GM12872 (cell line): ENCODE results near the gene CAPN14.

Experiments used
- CTCF ChIP-seq: IDR thresholded peaks from 3 replicates; pipeline ENCODE4 v1.5.1; 2011; ENCODE audit warnings: low read depth, mild to moderate bottlenecking, low read length, moderate library complexity; ENCODE audit not compliant: insufficient read depth

CAPN14 gene

GRCh38 chr2:31230751-31231150 lies 13.4 kb upstream of the CAPN14 start:
- no peak for TF ChIP-seq CTCF

- TF ChIP-seq CTCF: no peak
Measured at GRCh38 chr2:31228717-31229116, 11.4 kb upstream of the CAPN14 start.

GRCh38 chr2:31227711-31228125 lies 10.4 kb upstream of the CAPN14 start:
- TF ChIP-seq CTCF: no peak

- TF ChIP-seq CTCF: no peak
Measured at GRCh38 chr2:31227110-31227509, 9.8 kb upstream of the CAPN14 start.

- no peak for TF ChIP-seq CTCF
Measured at GRCh38 chr2:31226266-31226665, 9.0 kb upstream of the CAPN14 start.

GRCh38 chr2:31223749-31224148 lies 6.4 kb upstream of the CAPN14 start:
- no peak for TF ChIP-seq CTCF

- no peak for TF ChIP-seq CTCF
Measured at GRCh38 chr2:31223026-31223425, 5.7 kb upstream of the CAPN14 start.

- TF ChIP-seq CTCF: no peak
Measured at GRCh38 chr2:31222071-31222470, 4.8 kb upstream of the CAPN14 start.
